ENCODE measurements around the gene VIPR1.

GRCh38 chr3:42477696-42478095 lies 24.7 kb upstream of the VIPR1 start:
- TF ChIP-seq EZH2 (IDR thresholded peaks at IDR 0.05; ENCODE audit: insufficient read depth, poor library complexity, severe bottlenecking), result no peak
- no peak for TF ChIP-seq EZH2phosphoT487 (IDR thresholded peaks at IDR 0.05; ENCODE audit: insufficient read depth, low read depth)

Measured in GM23248 (cell line).